Suprapubic skin (tissue), 4 donors: ENCODE data around the gene FUT2.

Experiments
- EP300 ChIP-seq: sonication (generic); formaldehyde crosslinking; IDR thresholded peaks from one replicate; pipeline ENCODE4 v1.6.1; 2017; ENCODE audit warnings: antibody characterized with exemption
- POLR2AphosphoS5 ChIP-seq, 3 donors: sonication (generic); formaldehyde crosslinking; IDR thresholded peaks; one replicate each; pipeline ENCODE4 v1.6.1; 2017; ENCODE audit warnings: antibody characterized with exemption in 3 of 3
- TF ChIP-seq, protein P1 (sequence below), 2 donors: fragments of 200-600 bp in 1 of 2; fragments of 450-650 bp in 1 of 2; sonication (generic) in 1 of 2; IDR thresholded peaks; one replicate each; pipeline ENCODE4 v1.5.1; 2016 to 2019; ENCODE audit warnings: antibody characterized with exemption in 2 of 2, mild to moderate bottlenecking in 1 of 2, moderate library complexity in 1 of 2

DNA sequence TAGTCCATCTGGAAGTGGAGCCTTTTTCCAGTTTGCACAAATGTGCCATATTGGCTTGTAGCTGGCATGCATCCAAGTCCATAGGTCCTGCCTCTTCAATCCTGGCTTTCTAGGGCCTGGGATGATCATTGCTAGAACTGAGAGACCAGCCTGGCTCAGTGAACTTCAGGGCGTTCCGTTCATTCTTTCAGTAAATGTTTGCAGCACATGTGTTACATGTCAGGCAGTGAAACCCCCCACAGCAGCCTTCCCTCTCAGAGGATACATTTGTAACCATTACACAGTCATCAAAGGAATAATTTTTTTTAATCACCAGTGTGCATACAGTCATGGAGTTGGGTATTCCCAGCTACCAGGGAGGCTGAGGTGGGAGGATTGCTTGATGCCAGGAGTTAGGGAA lies 9.7 kb downstream of the FUT2 start:
- TF ChIP-seq POLR2AphosphoS5 (IDR thresholded peaks at IDR 0.05) = no peak
- TF ChIP-seq, protein P1, sequence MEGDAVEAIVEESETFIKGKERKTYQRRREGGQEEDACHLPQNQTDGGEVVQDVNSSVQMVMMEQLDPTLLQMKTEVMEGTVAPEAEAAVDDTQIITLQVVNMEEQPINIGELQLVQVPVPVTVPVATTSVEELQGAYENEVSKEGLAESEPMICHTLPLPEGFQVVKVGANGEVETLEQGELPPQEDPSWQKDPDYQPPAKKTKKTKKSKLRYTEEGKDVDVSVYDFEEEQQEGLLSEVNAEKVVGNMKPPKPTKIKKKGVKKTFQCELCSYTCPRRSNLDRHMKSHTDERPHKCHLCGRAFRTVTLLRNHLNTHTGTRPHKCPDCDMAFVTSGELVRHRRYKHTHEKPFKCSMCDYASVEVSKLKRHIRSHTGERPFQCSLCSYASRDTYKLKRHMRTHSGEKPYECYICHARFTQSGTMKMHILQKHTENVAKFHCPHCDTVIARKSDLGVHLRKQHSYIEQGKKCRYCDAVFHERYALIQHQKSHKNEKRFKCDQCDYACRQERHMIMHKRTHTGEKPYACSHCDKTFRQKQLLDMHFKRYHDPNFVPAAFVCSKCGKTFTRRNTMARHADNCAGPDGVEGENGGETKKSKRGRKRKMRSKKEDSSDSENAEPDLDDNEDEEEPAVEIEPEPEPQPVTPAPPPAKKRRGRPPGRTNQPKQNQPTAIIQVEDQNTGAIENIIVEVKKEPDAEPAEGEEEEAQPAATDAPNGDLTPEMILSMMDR (IDR thresholded peaks at IDR 0.05) = no peak
- no peak for TF ChIP-seq EP300
